GM12801 (cell line): ENCODE results near the gene GPATCH8.

ENCODE experiments used
- CTCF ChIP-seq: IDR thresholded peaks from one replicate; pipeline ENCODE4 v1.5.1; 2011; ENCODE audit warnings: control low read depth; ENCODE audit not compliant: insufficient read length; ENCODE audit errors: extremely low read depth

Gene GPATCH8

GRCh38 chr17:44380767-44381166 lies 122.4 kb downstream of the GPATCH8 start:
- no peak for TF ChIP-seq CTCF

- no peak for TF ChIP-seq CTCF
Observed at GRCh38 chr17:44379887-44380286, 123.3 kb downstream of the GPATCH8 start.

- no peak for TF ChIP-seq CTCF
Observed at GRCh38 chr17:44378171-44378705, 125.0 kb downstream of the GPATCH8 start.

- no peak for TF ChIP-seq CTCF
Observed at GRCh38 chr17:44376779-44377178, 126.4 kb downstream of the GPATCH8 start.

GRCh38 chr17:44376124-44376523 lies 127.1 kb downstream of the GPATCH8 start:
- no peak for TF ChIP-seq CTCF

GRCh38 chr17:44375196-44376017 lies 127.8 kb downstream of the GPATCH8 start:
- TF ChIP-seq CTCF: no peak

GRCh38 chr17:44374306-44375195 lies 128.7 kb downstream of the GPATCH8 start:
- TF ChIP-seq CTCF: no peak
